AG04450 (cell line): ENCODE results near the gene APCDD1L. TPM values are rescaled to one million over a fixed set of nuclear protein-coding genes. Genes with fewer than 3 reads are reported as not detected.

Experiments
- CTCF ChIA-PET: fragments of 300-600, 350-600 bp; formaldehyde crosslinking; extraction: SDS; loops from one replicate; lab custom pipeline; 2022; ENCODE audit warnings: antibody characterized with exemption, inconsistent platforms; lab: Charles Lee
- POLR2A ChIA-PET: fragments of 350-600 bp; formaldehyde crosslinking; extraction: SDS; loops from one replicate; lab custom pipeline; 2021; ENCODE audit warnings: antibody characterized with exemption, inconsistent platforms; lab: Yijun Ruan, JAX
- DNase-seq: peaks from one replicate; pipeline ENCODE4 v3.0.0-alpha.2; 2011; ENCODE audit warnings: low read depth, low spot score
- H3K27ac ChIP-seq: one replicate; pipeline ENCODE4 v1.5.1; 2012; ENCODE audit warnings: low read depth, low read length, control low read depth
- H3K27me3 ChIP-seq: one replicate; pipeline ENCODE4 v1.6.0; 2012; ENCODE audit warnings: low read length; ENCODE audit not compliant: control insufficient read depth, insufficient read depth
- H3K4me3 ChIP-seq: 2 replicates; pipeline ENCODE4 v1.5.1; 2011; ENCODE audit warnings: mild to moderate bottlenecking, low read depth, low read length, control low read depth
- H3K9me3 ChIP-seq: 2 replicates; pipeline ENCODE4 v1.5.1; 2012; ENCODE audit warnings: low read length; ENCODE audit not compliant: control insufficient read depth, insufficient read depth
- polyA plus RNA-seq: library from polyadenylated mRNA; depleted of rRNA; stranded (reverse); fragments of >200 nt; gene quantifications from 2 replicates; pipeline ENCODE4 v1.2.3, GENCODE V29; 2011
- TF ChIP-seq, protein P1 (sequence below): IDR thresholded peaks from 2 replicates; pipeline ENCODE4 v1.5.1; 2011; ENCODE audit warnings: low read depth, low read length, control low read depth, inconsistent platforms

APCDD1L gene
- polyA plus RNA-seq, 1 experiment = 8.6 TPM

DNA sequence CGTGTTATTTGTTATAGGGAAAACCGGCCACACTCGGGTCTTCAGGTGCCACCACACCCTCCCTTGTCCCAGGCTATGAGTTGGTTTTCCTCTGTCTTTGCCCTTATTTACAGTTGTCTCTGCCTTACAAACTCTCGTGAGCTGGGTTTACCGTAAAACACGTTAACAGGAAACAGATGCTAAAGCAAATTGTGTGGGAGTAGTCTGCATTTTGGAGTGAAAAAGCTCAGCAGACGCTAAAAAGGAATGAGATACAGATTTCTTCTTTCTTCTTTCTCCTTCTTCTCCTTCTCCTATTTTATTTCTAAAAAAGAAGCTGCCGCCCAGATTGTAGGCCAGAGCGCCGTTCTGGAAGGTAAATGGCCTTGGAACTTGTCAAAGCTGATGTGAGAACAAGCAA lies 51.9 kb downstream of the APCDD1L start:
- peaks cover 3% of the 10 kb centered on the region for H3K9me3 ChIP-seq
- no peak overlapping the region for H3K4me3 ChIP-seq
- DNase-seq = no peak
- ChIA-PET CTCF (interaction anchor here (0.5 to 1.7 kb wide), 3 partner anchors 16 to 375 kb away, joined by 4 to 13 read pairs (median 13); no protein-coding TSS in a partner anchor), POLR2A (interaction anchor here (0.6 kb wide), 1 partner anchor 209 kb away, joined by 3 read pairs; no protein-coding TSS in a partner anchor)
- TF ChIP-seq, protein P1, sequence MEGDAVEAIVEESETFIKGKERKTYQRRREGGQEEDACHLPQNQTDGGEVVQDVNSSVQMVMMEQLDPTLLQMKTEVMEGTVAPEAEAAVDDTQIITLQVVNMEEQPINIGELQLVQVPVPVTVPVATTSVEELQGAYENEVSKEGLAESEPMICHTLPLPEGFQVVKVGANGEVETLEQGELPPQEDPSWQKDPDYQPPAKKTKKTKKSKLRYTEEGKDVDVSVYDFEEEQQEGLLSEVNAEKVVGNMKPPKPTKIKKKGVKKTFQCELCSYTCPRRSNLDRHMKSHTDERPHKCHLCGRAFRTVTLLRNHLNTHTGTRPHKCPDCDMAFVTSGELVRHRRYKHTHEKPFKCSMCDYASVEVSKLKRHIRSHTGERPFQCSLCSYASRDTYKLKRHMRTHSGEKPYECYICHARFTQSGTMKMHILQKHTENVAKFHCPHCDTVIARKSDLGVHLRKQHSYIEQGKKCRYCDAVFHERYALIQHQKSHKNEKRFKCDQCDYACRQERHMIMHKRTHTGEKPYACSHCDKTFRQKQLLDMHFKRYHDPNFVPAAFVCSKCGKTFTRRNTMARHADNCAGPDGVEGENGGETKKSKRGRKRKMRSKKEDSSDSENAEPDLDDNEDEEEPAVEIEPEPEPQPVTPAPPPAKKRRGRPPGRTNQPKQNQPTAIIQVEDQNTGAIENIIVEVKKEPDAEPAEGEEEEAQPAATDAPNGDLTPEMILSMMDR = no peak
- H3K27me3 ChIP-seq = no peaks in the 10 kb centered on the region
- H3K27ac ChIP-seq = no peak overlapping the region

DNA sequence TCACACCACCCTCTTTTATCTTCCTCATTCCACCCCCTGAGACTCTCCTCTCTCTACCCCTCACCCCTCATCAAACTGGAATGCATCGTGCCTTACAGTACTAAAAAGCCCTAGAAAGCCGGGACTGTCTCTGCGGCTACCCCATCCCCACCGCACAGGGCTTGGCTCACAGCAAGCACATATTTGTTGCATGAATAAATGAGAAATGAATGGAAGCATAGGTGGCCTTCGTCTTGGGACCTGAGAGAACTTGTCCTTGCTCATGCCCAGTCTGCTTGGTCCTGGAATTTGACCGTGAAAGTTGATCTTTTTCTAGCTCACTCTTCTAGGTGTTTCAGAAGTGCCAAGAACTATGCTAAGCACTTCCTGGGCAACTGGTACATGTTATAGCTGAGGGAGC lies 53.3 kb downstream of the APCDD1L start:
- H3K9me3 ChIP-seq = peaks cover 10% of the 10 kb centered on the region
- POLR2A ChIA-PET = no interaction called here
- H3K27me3 ChIP-seq = no peaks in the 10 kb centered on the region
- H3K4me3 ChIP-seq = no peak overlapping the region
- TF ChIP-seq, protein P1 = no peak
- no peak overlapping the region for H3K27ac ChIP-seq
- DNase-seq = no peak
- CTCF ChIA-PET = interaction anchor here (0.7 to 5.6 kb wide), 2 partner anchors 14 to 16 kb away, joined by 4 to 20 read pairs; no protein-coding TSS in a partner anchor

DNA sequence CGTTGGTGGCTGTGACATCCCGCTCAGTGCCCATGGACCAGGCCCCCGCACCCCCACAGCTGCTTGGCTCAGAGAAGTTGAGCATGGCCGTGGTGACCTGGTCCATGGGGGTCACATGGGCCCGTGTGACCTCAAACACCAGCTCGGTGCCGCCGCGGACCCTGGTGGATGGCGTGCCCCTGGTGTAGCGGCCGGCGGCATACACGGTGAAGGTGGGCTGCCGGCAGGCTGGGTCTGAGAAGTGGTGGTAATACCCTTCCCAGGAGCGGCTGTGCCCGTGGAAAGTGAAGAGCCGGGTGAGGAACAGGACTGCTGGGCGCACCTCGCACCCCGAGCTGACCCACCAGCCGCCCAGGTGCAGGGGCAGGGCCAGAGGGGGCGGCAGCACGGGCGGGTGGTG lies 54.1 kb downstream of the APCDD1L start:
- DNase-seq = no peak
- Histone ChIP-seq H3K27me3 (no peaks in the 10 kb centered on the region), H3K9me3 (peaks cover 10% of the 10 kb centered on the region), H3K4me3 (no peak overlapping the region), H3K27ac (no peak overlapping the region)
- ChIA-PET CTCF (interaction anchor here (1.2 to 5.6 kb wide), 2 partner anchors 10 to 14 kb away, joined by 3 to 20 read pairs; no protein-coding TSS in a partner anchor), POLR2A (no interaction called here)
- TF ChIP-seq, protein P1 = no peak

DNA sequence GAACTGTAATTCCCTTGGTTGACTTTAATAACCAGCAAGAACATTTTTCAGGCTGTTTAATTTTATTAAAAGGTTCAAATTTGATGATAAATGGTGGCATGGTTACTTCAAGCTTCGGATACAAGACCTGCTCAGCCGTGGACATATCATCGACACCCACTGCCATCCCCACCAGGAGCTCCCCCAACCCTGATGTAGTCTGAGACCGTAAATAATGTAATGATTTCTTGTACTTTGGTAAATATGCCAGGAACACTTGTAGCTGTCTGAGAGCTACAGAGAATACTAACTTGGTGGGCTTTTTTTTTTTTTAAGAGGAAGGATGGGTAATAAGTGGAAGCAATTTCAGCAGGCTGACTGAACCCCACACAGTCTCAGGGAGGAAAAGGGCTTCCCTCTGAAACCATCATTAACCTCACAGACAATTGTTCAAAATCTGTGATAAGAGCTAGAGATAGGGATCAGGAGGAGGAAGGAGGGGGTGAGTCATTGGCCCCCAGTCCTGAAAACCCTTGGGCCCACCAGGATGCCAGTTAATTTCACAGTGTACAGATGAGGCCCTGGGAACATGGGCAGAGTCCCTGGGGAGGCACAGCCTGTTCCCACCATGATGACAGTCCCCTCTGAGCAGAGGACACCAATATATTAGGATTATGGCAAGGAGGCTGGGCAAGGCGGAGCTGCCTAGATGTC lies 56.0 kb downstream of the APCDD1L start:
- Histone ChIP-seq H3K9me3 (peaks cover 10% of the 10 kb centered on the region), H3K4me3 (no peak overlapping the region), H3K27me3 (no peaks in the 10 kb centered on the region), H3K27ac (no peak overlapping the region)
- POLR2A ChIA-PET = no interaction called here
- DNase-seq = no peak
- TF ChIP-seq, protein P1 = no peak
- CTCF ChIA-PET = interaction anchor here (5.6 kb wide), 1 partner anchor 12 kb away, joined by 20 read pairs; no protein-coding TSS in a partner anchor
